Measurements from ENCODE around the gene TBXA2R. TPM values are rescaled to one million over a fixed set of nuclear protein-coding genes. Genes with fewer than 3 reads are reported as not detected.

The TBXA2R gene
- total and polyA plus RNA-seq, 2 of the 8 experiments (the other 6 are each of a cell fraction or from before 2014, with no cell fraction given): 0.39 to 0.50 TPM

DNA sequence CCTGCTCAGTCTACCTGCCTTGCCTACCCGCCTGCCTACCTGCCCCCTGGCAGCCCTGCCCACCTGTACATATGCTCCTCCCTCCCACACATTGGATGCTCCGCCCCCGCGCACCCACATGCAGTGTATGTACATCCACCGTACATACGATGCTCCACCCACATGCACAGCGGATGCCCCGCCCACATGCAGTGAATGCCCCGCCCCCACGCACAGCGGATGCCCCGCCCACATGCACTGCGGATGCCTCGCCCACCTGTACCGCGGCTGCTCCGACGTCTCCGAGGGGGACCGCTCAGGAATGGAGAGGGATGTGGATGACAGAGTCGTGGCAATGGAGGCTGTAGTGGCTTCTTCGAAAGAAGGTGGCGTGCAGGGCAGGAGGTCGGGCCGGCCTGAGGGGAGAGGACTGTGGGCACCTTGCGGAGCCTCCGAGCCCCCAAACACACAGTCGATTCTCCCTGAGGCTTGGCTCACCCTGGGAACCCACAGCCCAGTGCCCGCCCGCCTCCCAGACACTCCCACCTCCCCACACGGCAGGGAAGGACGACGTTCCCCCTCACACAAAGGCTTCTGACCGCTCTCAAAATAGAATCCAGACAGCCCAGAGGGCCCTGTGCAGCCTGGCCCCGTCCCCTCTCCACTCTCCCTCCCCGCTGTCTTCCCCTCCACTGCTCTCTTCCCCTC is 36.5 kb upstream of the TBXA2R start:
- Histone ChIP-seq H3K79me1 (ENCODE audit: low read depth, low read length) (no peaks in the 10 kb centered on the region), H4K91ac (replicated peaks; ENCODE audit: insufficient read length, low read length) (no peak overlapping the region), H3K23ac (ENCODE audit: insufficient read length) (no peak overlapping the region), H3K14ac (ENCODE audit: insufficient read length) (no peak overlapping the region), H3K4me1 (replicated peaks in 1 of 4; ENCODE audit: control insufficient read depth in 3 of 4, insufficient read depth in 4 of 4, low read length in 3 of 4) (no peaks in the 10 kb centered on the region), H3K36me3 (ENCODE audit: control insufficient read depth in 2 of 4, insufficient read depth in 4 of 4, low read length in 3 of 4) (peaks cover 2 to 14% (median 9%) of the 10 kb centered on the region in 4 experiments; a peak in 6 of 8 replicates), H3K23me2 (ENCODE audit: low read depth, low read length) (no peaks in the 10 kb centered on the region), H4K8ac (ENCODE audit: extremely low read depth, insufficient read depth, low read length) (peak overlapping the region; percentile 58; the same call in 1 of the 2 replicates), H3K27me3 (replicated peaks in 1 of 4; ENCODE audit: control insufficient read depth in 3 of 4, extremely low read depth in 1 of 4, insufficient read depth in 3 of 4, low read length in 3 of 4) (no peaks in the 10 kb centered on the region), H2BK120ac (replicated peaks; ENCODE audit: low read depth, low read length) (no peak overlapping the region), H3K18ac (ENCODE audit: extremely low read depth, low read length) (no peak overlapping the region), H4K20me1 (replicated peaks in 1 of 2; ENCODE audit: control insufficient read depth in 1 of 2, insufficient read depth in 2 of 2, low read length in 2 of 2) (peaks cover 1 to 5% of the 10 kb centered on the region in 2 experiments), H2AK5ac (ENCODE audit: low read depth, low read length) (no peak overlapping the region), H3K9ac (replicated peaks in 1 of 4; ENCODE audit: extremely low read depth in 1 of 4, low read depth in 3 of 4, low read length in 3 of 4) (no peak overlapping the region), H3K79me2 (ENCODE audit: control insufficient read depth in 1 of 2, insufficient read depth in 2 of 2, low read length in 2 of 2) (no peaks in the 10 kb centered on the region), H3K9me3 (ENCODE audit: insufficient read depth in 2 of 2, low read depth in 1 of 2, low read length in 1 of 2) (no peaks in the 10 kb centered on the region), H3K4me3 (ENCODE audit: extremely low read depth in 1 of 4, insufficient read depth in 2 of 4, low read depth in 3 of 4, low read length in 4 of 4) (no peak overlapping the region), H3K4ac (replicated peaks; ENCODE audit: insufficient read length, low read depth, low read length) (no peak overlapping the region), H2BK5ac (ENCODE audit: low read depth, low read length) (no peak overlapping the region), H2BK12ac (ENCODE audit: low read depth, low read length) (no peak overlapping the region), H4K5ac (ENCODE audit: insufficient read length, low read depth, low read length) (no peak overlapping the region), H2BK20ac (ENCODE audit: low read length) (no peak overlapping the region), H3K56ac (replicated peaks; ENCODE audit: insufficient read length, low read depth, low read length) (no peak overlapping the region), H2AFZ (ENCODE audit: low read length) (no peak overlapping the region), H2BK15ac (ENCODE audit: low read length) (no peak overlapping the region), H3K27ac (ENCODE audit: low read depth, low read length) (no peak overlapping the region), H3K4me2 (ENCODE audit: insufficient read depth in 1 of 2, low read depth in 2 of 2, low read length in 2 of 2) (no peak overlapping the region)
- WGBS, 2 experiments (ENCODE audit: extremely low coverage in 1 of 2, insufficient coverage in 1 of 2, insufficient read length in 1 of 2, insufficient replicate concordance in 2 of 2, low coverage in 1 of 2, low lambda C conversion rate in 2 of 2, missing lambda C conversion rate in 1 of 2): 92% methylated on average over 19 of the region's 36 CpGs; no CpG with 5 or more reads in 1 of the 2 experiments
- DNase-seq (ENCODE audit: low read depth in 1 of 2, low spot score in 2 of 2) (peak in 1 of 2 experiments; percentile 83), FAIRE-seq (no peak)
- CTCF ChIA-PET (ENCODE audit: partially characterized antibody): interaction anchor here (0.7 to 1.4 kb wide), 3 partner anchors 53 to 942 kb away, joined by 3 read pairs; no protein-coding TSS in a partner anchor
- POLR2A ChIA-PET (ENCODE audit: partially characterized antibody): interaction anchor here (0.8 kb wide), 1 partner anchor 19 kb away, joined by 3 read pairs; no protein-coding TSS in a partner anchor
- TF ChIP-seq TAF1 (IDR thresholded peaks at IDR 0.05; ENCODE audit: low read depth, low read length) (no peak), GABPA (IDR thresholded peaks at IDR 0.05; ENCODE audit: borderline replicate concordance, insufficient read depth, low read length) (no peak), FOSL1 (IDR thresholded peaks at IDR 0.05; ENCODE audit: insufficient read depth, low read depth, low read length) (no peak), CBX8 (IDR thresholded peaks at IDR 0.05; ENCODE audit: borderline replicate concordance, low read depth, low read length) (no peak), EZH2 (IDR thresholded peaks at IDR 0.05; ENCODE audit: low read depth, low read length, severe bottlenecking) (no peak), MAFK (IDR thresholded peaks at IDR 0.05; ENCODE audit: low read depth, low read length) (no peak), RXRA (IDR thresholded peaks at IDR 0.05; ENCODE audit: insufficient read depth, low read depth, low read length) (no peak), HDAC6 (IDR thresholded peaks at IDR 0.05; ENCODE audit: low read depth, low read length) (no peak), KDM5A (IDR thresholded peaks at IDR 0.05; ENCODE audit: low read length) (no peak), POU5F1 (IDR thresholded peaks at IDR 0.05; ENCODE audit: low read depth, low read length) (no peak)
- TF ChIP-seq, protein P1, sequence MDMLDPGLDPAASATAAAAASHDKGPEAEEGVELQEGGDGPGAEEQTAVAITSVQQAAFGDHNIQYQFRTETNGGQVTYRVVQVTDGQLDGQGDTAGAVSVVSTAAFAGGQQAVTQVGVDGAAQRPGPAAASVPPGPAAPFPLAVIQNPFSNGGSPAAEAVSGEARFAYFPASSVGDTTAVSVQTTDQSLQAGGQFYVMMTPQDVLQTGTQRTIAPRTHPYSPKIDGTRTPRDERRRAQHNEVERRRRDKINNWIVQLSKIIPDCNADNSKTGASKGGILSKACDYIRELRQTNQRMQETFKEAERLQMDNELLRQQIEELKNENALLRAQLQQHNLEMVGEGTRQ (IDR thresholded peaks at IDR 0.05; ENCODE audit: low read length): no peak
